ENCODE results near the gene ERP27. TPM values are rescaled to one million over a fixed set of nuclear protein-coding genes. Genes with fewer than 3 reads are reported as not detected.

ERP27 gene
- total RNA-seq, 1 donor from 2014 or later = 0.13 TPM

GRCh38 chr12:14915736-14916135, 22.6 kb downstream of the ERP27 start:
- Histone ChIP-seq H3K4me3 (ENCODE audit: low read depth, low read length) (no peak overlapping the region), H3K36me3 (ENCODE audit: control insufficient read depth, insufficient read depth, low read length) (no peaks in the 10 kb centered on the region), H3K27me3 (ENCODE audit: control insufficient read depth, insufficient read depth, low read length) (no peaks in the 10 kb centered on the region)
- DNase-seq (ENCODE audit: low read depth) = no peak
- TF ChIP-seq CTCF (IDR thresholded peaks at IDR 0.05; ENCODE audit: insufficient read depth, low read length, poor library complexity, severe bottlenecking) = no peak

DNA sequence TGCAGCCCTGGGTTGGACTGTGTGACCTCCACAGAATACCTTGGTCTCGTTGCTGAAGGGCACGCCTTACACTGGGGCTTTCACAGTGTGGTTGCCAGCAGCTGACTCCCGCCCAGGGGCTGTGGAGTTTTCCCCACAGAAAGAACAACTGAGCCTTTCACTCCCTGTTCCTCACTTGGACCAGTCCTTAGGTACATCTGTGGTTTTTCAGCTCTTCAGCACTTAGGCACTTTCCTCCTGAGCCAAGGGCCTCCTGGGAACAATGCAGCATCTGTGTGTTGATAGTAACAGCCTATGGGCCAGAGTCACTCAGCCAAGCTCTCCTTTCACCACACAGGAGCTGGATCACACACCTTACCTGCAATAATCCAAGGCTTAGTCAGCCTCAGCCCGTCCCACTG, 25.0 kb downstream of the ERP27 start:
- H3K27me3 ChIP-seq (ENCODE audit: control insufficient read depth, insufficient read depth, low read length) = no peaks in the 10 kb centered on the region
- DNase-seq (ENCODE audit: low read depth) = no peak
- no peaks in the 10 kb centered on the region for H3K36me3 ChIP-seq (ENCODE audit: control insufficient read depth, insufficient read depth, low read length)
- no peak for TF ChIP-seq CTCF (IDR thresholded peaks at IDR 0.05; ENCODE audit: insufficient read depth, low read length, poor library complexity, severe bottlenecking)
- no peak overlapping the region for H3K4me3 ChIP-seq (ENCODE audit: low read depth, low read length)

DNA sequence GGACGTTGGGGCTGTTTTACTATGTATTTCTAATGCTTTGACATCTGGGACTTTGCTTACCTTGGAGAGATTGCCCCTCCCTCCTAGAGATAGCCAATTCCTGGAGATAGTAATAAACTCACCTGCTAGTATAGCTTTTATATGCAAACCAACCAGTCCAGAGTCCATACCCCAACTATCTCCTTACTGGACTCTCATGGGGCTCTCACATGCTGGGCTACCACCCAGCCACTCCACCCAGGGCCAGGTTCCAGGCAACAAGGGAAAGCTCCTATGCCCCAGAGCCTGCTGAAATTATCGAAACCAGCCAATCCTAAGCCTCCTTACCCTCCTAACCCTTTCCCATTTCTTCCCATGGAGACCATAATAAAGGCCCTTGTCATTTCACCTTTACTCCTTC, 27.2 kb downstream of the ERP27 start:
- Histone ChIP-seq H3K27me3 (ENCODE audit: control insufficient read depth, insufficient read depth, low read length) (no peaks in the 10 kb centered on the region), H3K36me3 (ENCODE audit: control insufficient read depth, insufficient read depth, low read length) (no peaks in the 10 kb centered on the region), H3K4me3 (ENCODE audit: low read depth, low read length) (no peak overlapping the region)
- no peak for DNase-seq (ENCODE audit: low read depth)
- no peak for TF ChIP-seq CTCF (IDR thresholded peaks at IDR 0.05; ENCODE audit: insufficient read depth, low read length, poor library complexity, severe bottlenecking)

DNA sequence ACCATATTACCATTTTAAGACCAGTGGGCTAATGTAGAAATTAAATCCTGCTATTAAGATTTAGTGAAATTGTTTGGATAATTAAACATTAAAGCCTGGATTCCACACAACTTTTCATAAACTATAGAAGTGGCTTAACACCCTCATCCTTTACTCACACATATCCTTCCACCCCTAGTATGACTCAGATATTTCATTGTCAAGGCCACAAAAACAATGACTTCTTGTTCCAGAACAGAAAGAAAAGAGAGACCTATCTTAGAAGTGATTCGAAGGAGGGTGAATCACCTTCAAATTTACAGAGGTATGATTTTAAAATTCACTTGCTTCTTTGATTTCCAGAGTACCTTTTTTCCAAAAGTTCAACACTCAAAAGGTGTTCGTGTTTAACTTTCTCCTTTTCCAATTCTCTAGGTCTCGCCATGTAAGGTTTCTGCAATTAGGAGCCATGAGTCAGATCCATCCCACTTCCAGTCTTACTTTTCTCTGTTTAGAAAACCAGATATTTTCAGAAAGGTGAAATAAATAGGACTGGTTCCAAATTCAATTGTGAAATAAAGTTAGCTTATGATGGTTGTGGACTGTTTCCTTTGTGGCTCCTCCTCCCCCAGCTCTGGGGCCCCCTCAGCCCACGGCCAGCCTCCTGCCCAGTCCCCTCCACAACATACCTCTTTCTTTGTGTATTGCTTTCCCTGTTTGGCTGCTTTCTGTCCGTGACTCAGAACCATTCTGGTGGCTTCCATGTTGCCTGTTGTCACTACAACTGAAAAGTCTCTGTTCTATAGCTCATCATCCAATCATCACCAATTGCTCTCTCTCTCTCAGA, 28.0 kb downstream of the ERP27 start:
- Histone ChIP-seq H3K27me3 (ENCODE audit: control insufficient read depth, insufficient read depth, low read length) (no peaks in the 10 kb centered on the region), H3K36me3 (ENCODE audit: control insufficient read depth, insufficient read depth, low read length) (no peaks in the 10 kb centered on the region), H3K4me3 (ENCODE audit: low read depth, low read length) (no peak overlapping the region)
- DNase-seq (ENCODE audit: low read depth) = no peak
- no peak for TF ChIP-seq CTCF (IDR thresholded peaks at IDR 0.05; ENCODE audit: insufficient read depth, low read length, poor library complexity, severe bottlenecking)

GRCh38 chr12:14907953-14908352, 30.4 kb downstream of the ERP27 start:
- no peaks in the 10 kb centered on the region for H3K36me3 ChIP-seq (ENCODE audit: control insufficient read depth, insufficient read depth, low read length)
- H3K4me3 ChIP-seq (ENCODE audit: low read depth, low read length) = no peak overlapping the region
- TF ChIP-seq CTCF (IDR thresholded peaks at IDR 0.05; ENCODE audit: insufficient read depth, low read length, poor library complexity, severe bottlenecking) = no peak
- no peak for DNase-seq (ENCODE audit: low read depth)
- H3K27me3 ChIP-seq (ENCODE audit: control insufficient read depth, insufficient read depth, low read length) = no peaks in the 10 kb centered on the region

GRCh38 chr12:14906114-14906513, 32.2 kb downstream of the ERP27 start:
- no peaks in the 10 kb centered on the region for H3K36me3 ChIP-seq (ENCODE audit: control insufficient read depth, insufficient read depth, low read length)
- no peak for DNase-seq (ENCODE audit: low read depth)
- no peaks in the 10 kb centered on the region for H3K27me3 ChIP-seq (ENCODE audit: control insufficient read depth, insufficient read depth, low read length)
- H3K4me3 ChIP-seq (ENCODE audit: low read depth, low read length) = no peak overlapping the region
- TF ChIP-seq CTCF (IDR thresholded peaks at IDR 0.05; ENCODE audit: insufficient read depth, low read length, poor library complexity, severe bottlenecking) = no peak
